ENCODE results near the gene SCN1B.

DNA sequence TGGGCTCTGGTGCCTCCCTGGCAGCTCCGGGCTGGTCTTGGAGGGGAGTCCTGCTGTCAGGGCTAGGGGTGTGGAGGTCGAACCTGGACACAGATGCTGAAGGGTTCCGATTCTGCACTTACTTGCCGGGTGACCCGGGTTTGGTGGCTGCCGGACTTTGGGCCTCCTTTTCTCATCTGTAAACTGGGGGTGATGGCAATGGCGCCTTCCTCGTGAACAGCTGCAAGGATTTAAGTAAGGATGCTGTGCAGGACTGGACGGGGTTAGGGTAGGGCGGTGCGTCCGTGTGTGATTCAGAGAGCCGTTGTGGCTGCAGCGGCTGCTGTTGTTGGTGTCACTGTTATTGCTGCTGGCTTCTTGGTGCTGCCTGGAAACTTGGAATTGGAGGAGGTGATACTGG is 13.6 kb downstream of the SCN1B start:
- TF ChIP-seq, protein P1, sequence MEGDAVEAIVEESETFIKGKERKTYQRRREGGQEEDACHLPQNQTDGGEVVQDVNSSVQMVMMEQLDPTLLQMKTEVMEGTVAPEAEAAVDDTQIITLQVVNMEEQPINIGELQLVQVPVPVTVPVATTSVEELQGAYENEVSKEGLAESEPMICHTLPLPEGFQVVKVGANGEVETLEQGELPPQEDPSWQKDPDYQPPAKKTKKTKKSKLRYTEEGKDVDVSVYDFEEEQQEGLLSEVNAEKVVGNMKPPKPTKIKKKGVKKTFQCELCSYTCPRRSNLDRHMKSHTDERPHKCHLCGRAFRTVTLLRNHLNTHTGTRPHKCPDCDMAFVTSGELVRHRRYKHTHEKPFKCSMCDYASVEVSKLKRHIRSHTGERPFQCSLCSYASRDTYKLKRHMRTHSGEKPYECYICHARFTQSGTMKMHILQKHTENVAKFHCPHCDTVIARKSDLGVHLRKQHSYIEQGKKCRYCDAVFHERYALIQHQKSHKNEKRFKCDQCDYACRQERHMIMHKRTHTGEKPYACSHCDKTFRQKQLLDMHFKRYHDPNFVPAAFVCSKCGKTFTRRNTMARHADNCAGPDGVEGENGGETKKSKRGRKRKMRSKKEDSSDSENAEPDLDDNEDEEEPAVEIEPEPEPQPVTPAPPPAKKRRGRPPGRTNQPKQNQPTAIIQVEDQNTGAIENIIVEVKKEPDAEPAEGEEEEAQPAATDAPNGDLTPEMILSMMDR (IDR thresholded peaks at IDR 0.05), result no peak
- no peak for TF ChIP-seq AFF4 (CRISPR knock-in tag; IDR thresholded peaks at IDR 0.05; ENCODE audit: borderline replicate concordance)
- TF ChIP-seq, protein P2, sequence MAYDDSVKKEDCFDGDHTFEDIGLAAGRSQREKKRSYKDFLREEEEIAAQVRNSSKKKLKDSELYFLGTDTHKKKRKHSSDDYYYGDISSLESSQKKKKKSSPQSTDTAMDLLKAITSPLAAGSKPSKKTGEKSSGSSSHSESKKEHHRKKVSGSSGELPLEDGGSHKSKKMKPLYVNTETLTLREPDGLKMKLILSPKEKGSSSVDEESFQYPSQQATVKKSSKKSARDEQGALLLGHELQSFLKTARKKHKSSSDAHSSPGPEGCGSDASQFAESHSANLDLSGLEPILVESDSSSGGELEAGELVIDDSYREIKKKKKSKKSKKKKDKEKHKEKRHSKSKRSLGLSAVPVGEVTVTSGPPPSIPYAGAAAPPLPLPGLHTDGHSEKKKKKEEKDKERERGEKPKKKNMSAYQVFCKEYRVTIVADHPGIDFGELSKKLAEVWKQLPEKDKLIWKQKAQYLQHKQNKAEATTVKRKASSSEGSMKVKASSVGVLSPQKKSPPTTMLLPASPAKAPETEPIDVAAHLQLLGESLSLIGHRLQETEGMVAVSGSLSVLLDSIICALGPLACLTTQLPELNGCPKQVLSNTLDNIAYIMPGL (CRISPR knock-in tag; IDR thresholded peaks at IDR 0.05), result no peak
- TF ChIP-seq ATF3 (CRISPR knock-in tag; conservative IDR thresholded peaks at IDR 0.05), result no peak
- TF ChIP-seq, protein P3, sequence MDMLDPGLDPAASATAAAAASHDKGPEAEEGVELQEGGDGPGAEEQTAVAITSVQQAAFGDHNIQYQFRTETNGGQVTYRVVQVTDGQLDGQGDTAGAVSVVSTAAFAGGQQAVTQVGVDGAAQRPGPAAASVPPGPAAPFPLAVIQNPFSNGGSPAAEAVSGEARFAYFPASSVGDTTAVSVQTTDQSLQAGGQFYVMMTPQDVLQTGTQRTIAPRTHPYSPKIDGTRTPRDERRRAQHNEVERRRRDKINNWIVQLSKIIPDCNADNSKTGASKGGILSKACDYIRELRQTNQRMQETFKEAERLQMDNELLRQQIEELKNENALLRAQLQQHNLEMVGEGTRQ (CRISPR knock-in tag; IDR thresholded peaks at IDR 0.05), result no peak
